Transverse colon (tissue), 3 donors: ENCODE results near the gene TTC3.
"Not testable (repeated sequence)": the region's sequence is repeated elsewhere in the genome, so short reads cannot be mapped to it uniquely, and the experiment has no call there.

ENCODE experiments used
- CTCF ChIP-seq, 5 experiments: fragments of 200-600 bp in 3 of 5; fragments of 450-650 bp in 2 of 5; sonication (generic) in 3 of 5; IDR thresholded peaks; 1 replicate in 2 of 5; 2 replicates in 3 of 5; pipeline ENCODE4 v1.5.1; 2016 to 2017; ENCODE audit warnings: antibody characterized with exemption in 5 of 5, inconsistent platforms in 3 of 5, mild to moderate bottlenecking in 2 of 5, moderate library complexity in 1 of 5
- EP300 ChIP-seq: sonication (generic); formaldehyde crosslinking; IDR thresholded peaks from one replicate; pipeline ENCODE4 v1.6.1; 2017; ENCODE audit warnings: antibody characterized with exemption, low read depth

GRCh38 chr21:37114301-37114700 is 41.2 kb downstream of the TTC3 start:
- TF ChIP-seq EP300; CTCF (IDR thresholded peaks at IDR 0.05): not testable (repeated sequence)
